OCI-LY7 (cell line): Measurements from ENCODE around the gene SNX10. TPM values are rescaled to one million over a fixed set of nuclear protein-coding genes. Genes with fewer than 3 reads are reported as not detected.

ENCODE experiments used
- BruUV-seq: library from RNA; stranded (reverse); fragments of 400-500 nt; replicated peaks from 2 replicates; lab custom pipeline; 2021; lab: Mats Ljungman, UMichigan
- CTCF ChIA-PET: fragments of 300-600 bp; sonication (Branson Sonifier 250); formaldehyde crosslinking; loops from one replicate; lab custom pipeline; 2022; ENCODE audit warnings: antibody characterized with exemption; ENCODE audit not compliant: unreplicated experiment; lab: Charles Lee
- POLR2A ChIA-PET: fragments of 300-600 bp; sonication (Branson Sonifier 250); formaldehyde crosslinking; loops from one replicate; lab custom pipeline; 2022; ENCODE audit warnings: antibody characterized with exemption; lab: Charles Lee
- DNase-seq: peaks from one replicate; pipeline ENCODE4 v3.0.0-alpha.2; 2015; ENCODE audit warnings: low spot score
- H2AFZ ChIP-seq: fragments of 200-600 bp; sonication (generic), shearing (Covaris generic); 2 replicates; pipeline ENCODE4 v1.6.1; 2014; ENCODE audit warnings: mild to moderate bottlenecking, antibody characterized with exemption, low read length, moderate library complexity
- H3K27ac ChIP-seq: fragments of 200-600 bp; sonication (generic); 2 replicates; pipeline ENCODE4 v1.5.1; 2014; ENCODE audit warnings: mixed run types, low read depth, mild to moderate bottlenecking, moderate library complexity, low read length, inconsistent platforms; ENCODE audit not compliant: poor library complexity, severe bottlenecking
- H3K36me3 ChIP-seq: fragments of 200-600 bp; sonication (generic); 2 replicates; pipeline ENCODE4 v1.6.1; 2014; ENCODE audit warnings: mild to moderate bottlenecking, antibody characterized with exemption, low read length, moderate library complexity, mixed read lengths; ENCODE audit not compliant: insufficient read depth
- H3K4me1 ChIP-seq: fragments of 200-600 bp; sonication (generic); 2 replicates; pipeline ENCODE4 v1.5.1; 2014; ENCODE audit warnings: mild to moderate bottlenecking, low read length; ENCODE audit not compliant: insufficient read depth, poor library complexity, severe bottlenecking
- H3K4me2 ChIP-seq: fragments of 200-600 bp; sonication (generic); 2 replicates; pipeline ENCODE4 v1.6.1; 2014; ENCODE audit warnings: mild to moderate bottlenecking, low read length
- H3K4me3 ChIP-seq: fragments of 200-600 bp; sonication (generic); 2 replicates; pipeline ENCODE4 v1.5.1; 2014; ENCODE audit warnings: mild to moderate bottlenecking, low read depth, low read length; ENCODE audit not compliant: poor library complexity, severe bottlenecking
- H3K79me2 ChIP-seq: fragments of 200-600 bp; sonication (generic); 2 replicates; pipeline ENCODE4 v1.6.1; 2016; ENCODE audit warnings: low read depth, mild to moderate bottlenecking, low read length, moderate library complexity, mixed read lengths; ENCODE audit not compliant: insufficient read depth
- H3K9me2 ChIP-seq: fragments of 200-600 bp; sonication (generic); 2 replicates; pipeline ENCODE4 v1.6.1; 2016; ENCODE audit warnings: mild to moderate bottlenecking, low read length, mixed read lengths; ENCODE audit not compliant: insufficient read depth
- H3K9me3 ChIP-seq: fragments of 200-600 bp; sonication (generic); 2 replicates; pipeline ENCODE4 v1.6.1; 2014; ENCODE audit warnings: mild to moderate bottlenecking, mixed run types, low read length, mixed read lengths
- H4K20me1 ChIP-seq: fragments of 200-600 bp; sonication (generic); 2 replicates; pipeline ENCODE4 v1.6.1; 2014; ENCODE audit warnings: mild to moderate bottlenecking, antibody characterized with exemption, low read length, moderate library complexity, mixed read lengths; ENCODE audit not compliant: insufficient read depth
- CTCF ChIP-seq: fragments of 200-600 bp; sonication (generic); conservative IDR thresholded peaks from 2 replicates; pipeline ENCODE4 v1.5.1; 2014; ENCODE audit warnings: mild to moderate bottlenecking, antibody characterized with exemption, low read length, moderate library complexity, mixed read lengths
- EZH2phosphoT487 ChIP-seq: fragments of 200-600 bp; sonication (generic); IDR thresholded peaks from 2 replicates; pipeline ENCODE4 v1.6.1; 2018; ENCODE audit warnings: low read depth, borderline replicate concordance, mild to moderate bottlenecking, mixed run types, antibody characterized with exemption, low read length, moderate library complexity, mixed read lengths
- intact Hi-C: fragments of 100-400 bp; cut with micrococcal nuclease; formaldehyde crosslinking; loops from one replicate; pipeline ENCODE4 v1.10.0; 2022; ENCODE audit not compliant: unreplicated experiment
- total RNA-seq, 2 experiments: library from RNA; depleted of rRNA in 1 of 2; stranded (reverse); fragments of >200 nt in 1 of 2; shearing (Covaris generic) in 1 of 2; gene quantifications; 2 replicates each; pipeline ENCODE4 v1.2.3, GENCODE V29; 2014 to 2022

The SNX10 gene
- total RNA-seq, 2 experiments from 2014 or later, result 14.3 to 32.9 TPM

- BruUV-seq, result no TSS peak
- ChIA-PET CTCF (no interaction called here), POLR2A (interaction anchor here (0.6 to 0.7 kb wide), 6 partner anchors 28 to 1537 kb away, joined by 3 to 6 read pairs (median 3); no protein-coding TSS in a partner anchor)
- DNase-seq, result no peak
- H3K9me2 ChIP-seq, result no peaks in the 10 kb centered on the region
- no peaks in the 10 kb centered on the region for H3K9me3 ChIP-seq
- no peak overlapping the region for H2AFZ ChIP-seq
- peaks cover 2% of the 10 kb centered on the region for H3K4me1 ChIP-seq
- H3K36me3 ChIP-seq, result peaks cover 40% of the 10 kb centered on the region
- H3K27ac ChIP-seq, result no peak overlapping the region
- intact Hi-C loops, result no loop called here
- no peaks in the 10 kb centered on the region for H3K79me2 ChIP-seq
- H3K4me2 ChIP-seq, result no peak overlapping the region
- no peak overlapping the region for H3K4me3 ChIP-seq
- no peaks in the 10 kb centered on the region for H4K20me1 ChIP-seq
- no peak for TF ChIP-seq CTCF
- no peak for TF ChIP-seq EZH2phosphoT487
Measured at GRCh38 chr7:26351171-26351570, 59.5 kb downstream of the SNX10 start.

- Histone ChIP-seq H3K79me2 (peaks cover 3% of the 10 kb centered on the region; the same call in 1 of the 2 replicates), H3K4me1 (peaks cover 14% of the 10 kb centered on the region), H3K9me2 (no peaks in the 10 kb centered on the region), H3K9me3 (no peaks in the 10 kb centered on the region), H3K4me2 (no peak overlapping the region), H2AFZ (no peak overlapping the region), H3K36me3 (peaks cover 6% of the 10 kb centered on the region; the same call in 1 of the 2 replicates), H3K27ac (no peak overlapping the region), H3K4me3 (no peak overlapping the region), H4K20me1 (no peaks in the 10 kb centered on the region; the same call in none of the 2 replicates)
- BruUV-seq, result no TSS peak
- intact Hi-C loops, result no loop called here
- ChIA-PET POLR2A (interaction anchor here (0.6 to 1.6 kb wide), 4 partner anchors 8 to 1146 kb away, joined by 3 to 5 read pairs (median 3); no protein-coding TSS in a partner anchor), CTCF (no interaction called here)
- TF ChIP-seq EZH2phosphoT487 (no peak), CTCF (no peak)
- DNase-seq, result no peak
Measured at GRCh38 chr7:26356229-26356628, 64.6 kb downstream of the SNX10 start.
